Measurements from ENCODE around the gene RAI1. TPM values are rescaled to one million over a fixed set of nuclear protein-coding genes. Genes with fewer than 3 reads are reported as not detected.

RAI1 gene
- total RNA-seq, 1 experiment from 2014 or later = 86.3 TPM

GRCh38 chr17:17718251-17718650 lies 37.0 kb downstream of the RAI1 start:
- Histone ChIP-seq H3K9me2 (ENCODE audit: insufficient read depth) (no peaks in the 10 kb centered on the region), H3K79me2 (ENCODE audit: low read depth) (peaks cover 89% of the 10 kb centered on the region), H3K4me2 (no peak overlapping the region), H3K27ac (no peak overlapping the region), H3K9me3 (ENCODE audit: insufficient read depth, low read depth) (no peaks in the 10 kb centered on the region), H4K20me1 (ENCODE audit: insufficient read depth) (peaks cover 48% of the 10 kb centered on the region), H3K4me3 (no peak overlapping the region), H3K36me3 (ENCODE audit: low read depth) (no peaks in the 10 kb centered on the region), H3F3A (ENCODE audit: insufficient read depth, low read depth) (peaks cover 29% of the 10 kb centered on the region; the same call in 1 of the 2 replicates), H3K4me1 (replicated peaks; ENCODE audit: insufficient read depth) (peaks cover 36% of the 10 kb centered on the region), H3K27me3 (ENCODE audit: insufficient read depth, low read depth) (no peaks in the 10 kb centered on the region), H2AFZ (no peak overlapping the region)
- ChIA-PET POLR2A (ENCODE audit: unreplicated experiment) (no interaction called here), CTCF (no interaction called here)
- no TSS peak for BruUV-seq (replicated peaks)
- intact Hi-C loops (cut with micrococcal nuclease; ENCODE audit: unreplicated experiment) = no loop called here
- no peak for DNase-seq
- no peak for TF ChIP-seq CTCF (conservative IDR thresholded peaks at IDR 0.05)
- TF ChIP-seq EZH2 (IDR thresholded peaks at IDR 0.05; ENCODE audit: low read depth) = no peak

GRCh38 chr17:17719199-17719940 lies 38.1 kb downstream of the RAI1 start:
- H3K27ac ChIP-seq = peak overlapping the region; percentile 10; the same call in 1 of the 2 replicates
- no peaks in the 10 kb centered on the region for H3K9me2 ChIP-seq (ENCODE audit: insufficient read depth)
- peaks cover 79% of the 10 kb centered on the region for H3K79me2 ChIP-seq (ENCODE audit: low read depth)
- H3K4me2 ChIP-seq = peak overlapping the region; percentile 64
- BruUV-seq (replicated peaks) = no TSS peak
- H3K36me3 ChIP-seq (ENCODE audit: low read depth) = no peaks in the 10 kb centered on the region
- H3K27me3 ChIP-seq (ENCODE audit: insufficient read depth, low read depth) = no peaks in the 10 kb centered on the region
- H4K20me1 ChIP-seq (ENCODE audit: insufficient read depth) = peaks cover 40% of the 10 kb centered on the region
- H3K9me3 ChIP-seq (ENCODE audit: insufficient read depth, low read depth) = no peaks in the 10 kb centered on the region
- intact Hi-C loops (cut with micrococcal nuclease; ENCODE audit: unreplicated experiment) = no loop called here
- ChIA-PET CTCF (no interaction called here), POLR2A (ENCODE audit: unreplicated experiment) (interaction anchor here (0.5 to 0.7 kb wide), 2 partner anchors 20 to 120 kb away, joined by 4 to 5 read pairs; no protein-coding TSS in a partner anchor)
- no peak overlapping the region for H3K4me3 ChIP-seq
- H3K4me1 ChIP-seq (replicated peaks; ENCODE audit: insufficient read depth) = peaks cover 34% of the 10 kb centered on the region
- no peak for DNase-seq
- TF ChIP-seq EZH2 (IDR thresholded peaks at IDR 0.05; ENCODE audit: low read depth) (no peak), CTCF (conservative IDR thresholded peaks at IDR 0.05) (no peak)
- H3F3A ChIP-seq (ENCODE audit: insufficient read depth, low read depth) = peaks cover 29% of the 10 kb centered on the region; the same call in 1 of the 2 replicates
- no peak overlapping the region for H2AFZ ChIP-seq

GRCh38 chr17:17719966-17720543 lies 38.8 kb downstream of the RAI1 start:
- Histone ChIP-seq H3K27ac (peak overlapping the region; percentile 10), H3F3A (ENCODE audit: insufficient read depth, low read depth) (peaks cover 29% of the 10 kb centered on the region; the same call in 1 of the 2 replicates), H3K4me1 (replicated peaks; ENCODE audit: insufficient read depth) (peaks cover 34% of the 10 kb centered on the region), H3K9me2 (ENCODE audit: insufficient read depth) (no peaks in the 10 kb centered on the region), H2AFZ (no peak overlapping the region), H3K4me3 (no peak overlapping the region; the same call in 1 of the 2 replicates), H4K20me1 (ENCODE audit: insufficient read depth) (peaks cover 37% of the 10 kb centered on the region), H3K79me2 (ENCODE audit: low read depth) (peaks cover 73% of the 10 kb centered on the region), H3K27me3 (ENCODE audit: insufficient read depth, low read depth) (no peaks in the 10 kb centered on the region), H3K4me2 (peak overlapping the region; percentile 64), H3K9me3 (ENCODE audit: insufficient read depth, low read depth) (no peaks in the 10 kb centered on the region), H3K36me3 (ENCODE audit: low read depth) (no peaks in the 10 kb centered on the region)
- ChIA-PET POLR2A (ENCODE audit: unreplicated experiment) (interaction anchor here (0.5 to 0.7 kb wide), 2 partner anchors 20 to 119 kb away, joined by 4 to 5 read pairs; no protein-coding TSS in a partner anchor), CTCF (no interaction called here)
- intact Hi-C loops (cut with micrococcal nuclease; ENCODE audit: unreplicated experiment) = no loop called here
- peak; percentile 48 to 63 for DNase-seq
- TF ChIP-seq CTCF (conservative IDR thresholded peaks at IDR 0.05) = no peak
- TF ChIP-seq EZH2 (IDR thresholded peaks at IDR 0.05; ENCODE audit: low read depth) = no peak
- no TSS peak for BruUV-seq (replicated peaks)

All from PC-9 (cell line).